ENCODE data around the gene DYDC1. TPM values are rescaled to one million over a fixed set of nuclear protein-coding genes. Genes with fewer than 3 reads are reported as not detected.

The DYDC1 gene
- total RNA-seq, 4 donors from 2014 or later, result not detected

- Histone ChIP-seq H3K27ac (no peak overlapping the region), H3K9me3 (no peaks in the 10 kb centered on the region), H3K4me1 (no peaks in the 10 kb centered on the region), H3K27me3 (peaks cover 4% of the 10 kb centered on the region), H3K4me3 (no peak overlapping the region), H3K36me3 (no peaks in the 10 kb centered on the region)
- DNase-seq (ENCODE audit: low spot score in 2 of 2), result no peak
- WGBS, result 17% methylated on average over 1 of the region's 1 CpG
- TF ChIP-seq EP300 (IDR thresholded peaks at IDR 0.05) (no peak), CTCF (IDR thresholded peaks at IDR 0.05) (no peak), POLR2AphosphoS5 (IDR thresholded peaks at IDR 0.05) (no peak), POLR2A (IDR thresholded peaks at IDR 0.05) (no peak)
Observed at GRCh38 chr10:80324086-80324485, 32.5 kb downstream of the DYDC1 start.

- 51% methylated on average over 3 of the region's 3 CpGs for WGBS
- H3K36me3 ChIP-seq, result no peaks in the 10 kb centered on the region
- no peak overlapping the region for H3K4me3 ChIP-seq
- H3K9me3 ChIP-seq, result no peaks in the 10 kb centered on the region
- no peaks in the 10 kb centered on the region for H3K4me1 ChIP-seq
- H3K27me3 ChIP-seq, result peaks cover 4% of the 10 kb centered on the region
- no peak for DNase-seq (ENCODE audit: low spot score in 2 of 2)
- H3K27ac ChIP-seq, result no peak overlapping the region
- TF ChIP-seq CTCF (IDR thresholded peaks at IDR 0.05) (no peak), POLR2AphosphoS5 (IDR thresholded peaks at IDR 0.05) (no peak), EP300 (IDR thresholded peaks at IDR 0.05) (no peak), POLR2A (IDR thresholded peaks at IDR 0.05) (no peak)
Observed at GRCh38 chr10:80323311-80323710, 33.2 kb downstream of the DYDC1 start.

GRCh38 chr10:80322711-80323110 is 33.8 kb downstream of the DYDC1 start:
- WGBS, result 77% methylated on average over 1 of the region's 1 CpG

GRCh38 chr10:80322158-80322557 is 34.4 kb downstream of the DYDC1 start:
- no peaks in the 10 kb centered on the region for H3K36me3 ChIP-seq
- H3K4me3 ChIP-seq, result no peak overlapping the region
- no peak overlapping the region for H3K27ac ChIP-seq
- no peak for TF ChIP-seq POLR2A (IDR thresholded peaks at IDR 0.05)
- no peak for TF ChIP-seq EP300 (IDR thresholded peaks at IDR 0.05)
- TF ChIP-seq CTCF (IDR thresholded peaks at IDR 0.05), result no peak
- no peak for TF ChIP-seq POLR2AphosphoS5 (IDR thresholded peaks at IDR 0.05)
- WGBS, result 82% methylated on average over 2 of the region's 2 CpGs
- H3K9me3 ChIP-seq, result no peaks in the 10 kb centered on the region
- H3K4me1 ChIP-seq, result no peaks in the 10 kb centered on the region
- DNase-seq (ENCODE audit: low spot score in 2 of 2), result no peak
- peaks cover 4% of the 10 kb centered on the region for H3K27me3 ChIP-seq

More at GRCh38 chr10:80322711-80323110, 33.8 kb downstream of the DYDC1 start:
- Histone ChIP-seq H3K36me3 (no peaks in the 10 kb centered on the region), H3K4me1 (no peaks in the 10 kb centered on the region), H3K27ac (no peak overlapping the region), H3K27me3 (peaks cover 4% of the 10 kb centered on the region), H3K4me3 (no peak overlapping the region), H3K9me3 (no peaks in the 10 kb centered on the region)
- TF ChIP-seq POLR2AphosphoS5 (IDR thresholded peaks at IDR 0.05) (no peak), CTCF (IDR thresholded peaks at IDR 0.05) (no peak), POLR2A (IDR thresholded peaks at IDR 0.05) (no peak), EP300 (IDR thresholded peaks at IDR 0.05) (no peak)
- DNase-seq (ENCODE audit: low spot score in 2 of 2), result no peak

GRCh38 chr10:80321183-80321582 is 35.4 kb downstream of the DYDC1 start:
- Histone ChIP-seq H3K27ac (no peak overlapping the region), H3K27me3 (no peaks in the 10 kb centered on the region), H3K9me3 (no peaks in the 10 kb centered on the region), H3K4me3 (no peak overlapping the region), H3K36me3 (no peaks in the 10 kb centered on the region), H3K4me1 (no peaks in the 10 kb centered on the region)
- DNase-seq (ENCODE audit: low spot score in 2 of 2), result no peak
- 93% methylated on average over 5 of the region's 5 CpGs for WGBS
- no peak for TF ChIP-seq CTCF (IDR thresholded peaks at IDR 0.05)
- TF ChIP-seq POLR2A (IDR thresholded peaks at IDR 0.05), result no peak
- TF ChIP-seq EP300 (IDR thresholded peaks at IDR 0.05), result no peak
- no peak for TF ChIP-seq POLR2AphosphoS5 (IDR thresholded peaks at IDR 0.05)
